HepG2 (cell line): Measurements from ENCODE around the gene FAT1. TPM values are rescaled to one million over a fixed set of nuclear protein-coding genes. Genes with fewer than 3 reads are reported as not detected.

Source experiments
- AKNA ChIP-seq: sonication (generic); formaldehyde crosslinking; IDR thresholded peaks from 2 replicates; pipeline ENCODE4 v1.4.0; 2020; ENCODE audit warnings: missing genetic modification reagents, borderline replicate concordance
- CCAR2 ChIP-seq: fragments of 200-400 bp; formaldehyde crosslinking; optimal IDR thresholded peaks from 2 replicates; pipeline ENCODE3; 2018; ENCODE audit warnings: low read depth, mild to moderate bottlenecking, low read length, moderate library complexity
- CREB1 ChIP-seq, 2 experiments: fragments of 450-650 bp in 1 of 2; IDR thresholded peaks; 2 replicates each; pipeline ENCODE4 v1.6.1; 2016 to 2017; ENCODE audit warnings: control low read depth in 1 of 2, mild to moderate bottlenecking in 1 of 2, missing compliant biosample characterization in 1 of 2, missing genetic modification characterization in 1 of 2
- DBP ChIP-seq: sonication (generic); formaldehyde crosslinking; IDR thresholded peaks from 2 replicates; pipeline ENCODE4 v1.4.0; 2020; ENCODE audit warnings: missing genetic modification reagents; ENCODE audit errors: not compliant biosample characterization
- FOXA3 ChIP-seq: IDR thresholded peaks from 2 replicates; pipeline ENCODE4 v1.6.1; 2016; ENCODE audit warnings: missing genetic modification reagents, missing compliant biosample characterization
- PAF1 ChIP-seq: IDR thresholded peaks from 2 replicates; pipeline ENCODE4 v1.6.1; 2016; ENCODE audit warnings: missing genetic modification reagents, missing compliant biosample characterization
- PATZ1 ChIP-seq: sonication (generic); formaldehyde crosslinking; IDR thresholded peaks from 2 replicates; pipeline ENCODE4 v1.4.0; 2020; ENCODE audit warnings: missing genetic modification reagents
- PAXIP1 ChIP-seq: sonication (generic); formaldehyde crosslinking; conservative IDR thresholded peaks from 2 replicates; pipeline ENCODE4 v1.4.0; 2020; ENCODE audit warnings: mild to moderate bottlenecking, missing genetic modification reagents, moderate library complexity
- RFX1 ChIP-seq: fragments of 450-650 bp; IDR thresholded peaks from 2 replicates; pipeline ENCODE4 v1.6.1; 2017
- SAP130 ChIP-seq: IDR thresholded peaks from 2 replicates; pipeline ENCODE4 v1.6.1; 2016; ENCODE audit warnings: low read depth
- SIX1 ChIP-seq: sonication (generic); formaldehyde crosslinking; IDR thresholded peaks from 2 replicates; pipeline ENCODE4 v1.4.0; 2020; ENCODE audit warnings: missing genetic modification reagents, borderline replicate concordance
- SNAPC2 ChIP-seq: sonication (generic); formaldehyde crosslinking; IDR thresholded peaks from 2 replicates; pipeline ENCODE4 v1.8.1; 2022; ENCODE audit warnings: mild to moderate bottlenecking, missing genetic modification reagents
- THYN1 ChIP-seq: sonication (generic); formaldehyde crosslinking; IDR thresholded peaks from 2 replicates; pipeline ENCODE4 v1.8.1; 2023; ENCODE audit warnings: low read depth, mild to moderate bottlenecking, moderate library complexity, missing genetic modification reagents, borderline replicate concordance
- ZNF557 ChIP-seq: sonication (generic); formaldehyde crosslinking; IDR thresholded peaks from 2 replicates; pipeline ENCODE4 v1.4.0; 2020; ENCODE audit warnings: missing genetic modification reagents
- ZNF724P ChIP-seq: sonication (generic); formaldehyde crosslinking; IDR thresholded peaks from 2 replicates; pipeline ENCODE4 v1.8.0; 2022; ENCODE audit warnings: missing genetic modification reagents, borderline replicate concordance
- polyA plus RNA-seq, 8 experiments: library from polyadenylated mRNA; depleted of rRNA in 3 of 8; stranded (reverse) in 7 of 8; unstranded in 1 of 8; fragments of >200 nt; fragmentation: Illumina TruSeq in 4 of 8; extraction: Trizol in 4 of 8; gene quantifications; 2 replicates each; pipeline versions ENCODE4 v1.2.1 to v1.2.3, GENCODE V29; 2011 to 2016; ENCODE audit warnings: low read depth in 4 of 8, missing spikeins in 1 of 8, mixed read lengths in 1 of 8; ENCODE audit not compliant: insufficient read depth in 1 of 8
- total RNA-seq, 5 experiments: library from RNA; depleted of rRNA; stranded (reverse); fragments of >200 nt; fragmentation: Illumina TruSeq; extraction: Trizol; gene quantifications; 2 replicates each; pipeline ENCODE4 v1.2.3, GENCODE V29; 2016; ENCODE audit warnings: low read depth in 1 of 5
- TF ChIP-seq, protein P1 (sequence below): sonication (generic); IDR thresholded peaks from 2 replicates; pipeline ENCODE4 v1.6.1; 2016; ENCODE audit warnings: low read depth, borderline replicate concordance

The FAT1 gene
- total and polyA plus RNA-seq, 2 of the 13 experiments (the other 11 are each of a cell fraction or from before 2014, with no cell fraction given), result 185 to 216 TPM

- no peak for TF ChIP-seq AKNA (CRISPR knock-in tag)
- TF ChIP-seq PAXIP1 (CRISPR knock-in tag), result 0 out of 2 replicates have a peak, but pooled peaks have one; percentile 22
- TF ChIP-seq ZNF724P (CRISPR knock-in tag), result no peak
- no peak for TF ChIP-seq DBP (CRISPR knock-in tag)
- TF ChIP-seq CCAR2, result no peak
- TF ChIP-seq SAP130 (CRISPR knock-in tag), result peak; percentile 61
- TF ChIP-seq THYN1, result no peak
- peak; percentile 85 for TF ChIP-seq PATZ1 (CRISPR knock-in tag)
- no peak for TF ChIP-seq ZNF557 (CRISPR knock-in tag)
- TF ChIP-seq SIX1 (CRISPR knock-in tag), result no peak
- no peak for TF ChIP-seq PAF1
- no peak for TF ChIP-seq SNAPC2 (CRISPR knock-in tag)
- no peak for TF ChIP-seq CREB1 (IDR thresholded peaks at IDR 0.05)
- TF ChIP-seq CREB1 (CRISPR knock-in tag; IDR thresholded peaks at IDR 0.05), result peak; percentile 42; the same call in 1 of the 2 replicates
- peak; percentile 77 for TF ChIP-seq FOXA3 (CRISPR knock-in tag)
- TF ChIP-seq, protein P1, sequence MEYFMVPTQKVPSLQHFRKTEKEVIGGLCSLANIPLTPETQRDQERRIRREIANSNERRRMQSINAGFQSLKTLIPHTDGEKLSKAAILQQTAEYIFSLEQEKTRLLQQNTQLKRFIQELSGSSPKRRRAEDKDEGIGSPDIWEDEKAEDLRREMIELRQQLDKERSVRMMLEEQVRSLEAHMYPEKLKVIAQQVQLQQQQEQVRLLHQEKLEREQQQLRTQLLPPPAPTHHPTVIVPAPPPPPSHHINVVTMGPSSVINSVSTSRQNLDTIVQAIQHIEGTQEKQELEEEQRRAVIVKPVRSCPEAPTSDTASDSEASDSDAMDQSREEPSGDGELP, result peak; percentile 67; the same call in 1 of the 2 replicates
- TF ChIP-seq RFX1, result no peak
These were observed 35.3 kb downstream of the FAT1 start (continued) for GRCh38 chr4:186688150-186688943.
